ENCODE measurements around the gene CFAP47. TPM values are rescaled to one million over a fixed set of nuclear protein-coding genes. Genes with fewer than 3 reads are reported as not detected.
"Not testable (repeated sequence)": the region's sequence is repeated elsewhere in the genome, so short reads cannot be mapped to it uniquely, and the experiment has no call there.

Gene CFAP47, protein sequence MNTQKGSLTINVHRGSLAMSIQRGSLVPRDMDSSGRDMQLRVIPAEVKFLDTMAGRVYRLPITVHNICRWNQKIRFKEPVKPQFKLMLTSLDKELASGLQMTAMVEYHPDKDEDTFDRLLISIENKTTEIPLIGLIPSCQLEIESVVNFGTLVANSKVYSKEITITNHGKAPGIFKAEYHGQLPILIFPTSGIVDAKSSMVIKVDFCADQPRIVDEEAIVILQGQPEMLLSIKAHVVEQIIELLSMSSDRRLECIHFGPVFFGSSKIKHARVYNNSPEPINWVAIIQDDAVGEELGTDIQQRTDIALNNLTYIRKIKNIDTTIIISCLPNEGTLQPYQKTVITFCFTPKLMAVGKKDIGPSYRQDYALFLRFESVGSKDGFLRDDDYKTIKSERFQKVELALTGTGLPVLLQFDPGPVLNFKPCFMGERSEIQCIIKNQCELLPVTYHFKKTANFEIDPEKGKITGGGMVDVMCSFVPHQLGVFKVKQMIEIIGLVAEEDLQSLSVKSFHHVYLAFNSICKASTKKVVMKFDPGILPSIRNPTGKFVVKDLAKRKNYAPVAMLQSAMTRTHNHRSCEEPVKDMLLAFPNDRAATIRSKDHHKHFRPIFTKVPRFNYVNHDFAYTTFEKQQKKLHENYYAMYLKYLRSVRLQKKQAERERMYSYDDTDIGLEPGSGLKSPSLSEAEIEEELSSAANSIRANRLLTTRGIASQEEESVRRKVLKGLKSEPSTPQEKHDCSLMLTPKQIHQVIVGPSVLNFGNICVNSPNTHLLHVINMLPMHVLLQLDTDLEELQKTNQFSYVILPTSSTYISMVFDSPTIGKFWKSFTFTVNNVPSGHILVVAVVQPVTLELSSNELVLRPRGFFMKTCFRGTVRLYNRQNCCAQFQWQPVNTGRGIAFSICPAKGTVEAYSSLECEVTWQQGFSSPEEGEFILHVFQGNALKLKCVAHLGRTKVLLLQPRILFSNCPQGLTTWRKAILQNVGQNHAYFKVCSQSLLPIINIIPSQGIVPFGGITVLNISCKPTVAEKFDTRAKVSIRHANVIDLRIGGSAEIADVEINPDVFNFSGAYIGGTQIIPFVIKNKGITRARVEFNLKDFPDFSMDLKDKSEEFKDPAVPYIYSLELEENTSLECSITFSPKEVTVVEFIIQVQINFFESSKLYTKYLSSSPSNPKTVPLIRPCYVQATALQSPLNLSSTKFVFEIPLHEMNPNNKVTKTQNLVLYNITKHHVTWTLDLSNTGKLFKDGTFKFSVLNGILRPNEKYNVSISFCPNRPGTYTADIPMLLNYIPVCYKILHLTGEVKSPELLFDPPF (N-terminal part only)
- total RNA-seq = under 0.01 TPM
- polyA plus RNA-seq (ENCODE audit: insufficient read depth in 1 of 8, insufficient read length in 8 of 8, low replicate concordance in 1 of 8) = under 1 TPM in 3 of 8 donors, not detected in 5; 0.04 to 0.34 (median 0.07) TPM
- long read RNA-seq, donor 1 = 0 reads
- long read RNA-seq, donor 2 = 0 reads
- long read RNA-seq, donor 3 = 0 reads
- long read RNA-seq, donor 4 = 0 reads
- long read RNA-seq, donor 5 = 0 reads
- long read RNA-seq, donor 6 = 0 reads
- long read RNA-seq, donor 7 = 0 reads
- long read RNA-seq, donor 8 = 0 reads
- long read RNA-seq, donor 9 = 0 reads
- long read RNA-seq, donor 10 = 0 reads
- long read RNA-seq, donor 11 = 0 reads

DNA sequence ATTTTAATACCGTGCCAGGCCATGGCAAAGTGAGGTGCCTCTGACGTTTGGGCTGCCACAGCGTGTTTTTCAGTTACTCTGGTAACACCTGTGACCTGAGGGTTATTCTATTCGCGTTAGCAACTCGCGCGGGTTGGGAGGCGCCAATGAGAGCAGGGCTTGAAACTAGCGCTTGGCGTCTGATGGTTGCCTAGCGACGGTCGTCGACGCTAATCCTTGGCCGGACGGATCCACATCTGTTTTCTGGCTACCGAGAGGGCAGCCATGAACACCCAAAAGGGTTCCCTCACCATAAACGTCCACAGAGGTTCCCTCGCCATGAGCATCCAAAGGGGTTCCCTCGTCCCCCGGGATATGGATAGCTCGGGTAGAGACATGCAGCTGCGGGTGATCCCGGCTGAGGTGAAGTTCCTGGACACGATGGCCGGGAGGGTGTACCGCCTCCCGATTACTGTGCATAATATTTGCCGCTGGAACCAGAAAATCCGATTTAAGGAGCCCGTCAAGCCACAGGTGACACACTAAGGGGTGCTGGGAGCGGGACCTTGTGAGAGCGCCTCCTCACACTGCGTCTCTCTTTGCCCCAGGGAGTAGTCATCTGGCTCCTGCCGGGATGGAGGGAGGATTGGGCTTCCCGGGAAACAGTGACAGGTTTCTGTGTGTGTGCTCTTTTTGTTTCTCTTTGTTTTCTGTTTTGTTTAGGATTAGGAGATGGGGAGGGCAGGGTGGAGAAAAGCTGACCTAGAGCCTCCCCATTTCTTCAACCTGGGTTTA lies at the start of gene CFAP47:
Gene CFAP47 (plus strand): TSS at position 199 of the 774 bp plus-strand sequence. CDS start 66 bp downstream, at position 265.
- peak; percentile 52 for DNase-seq
- no peak within 1 kb of the TSS for H3K27ac ChIP-seq (ENCODE audit: low read length)
- WGBS (ENCODE audit: insufficient coverage) = 28% methylated on average over 36 of the region's 38 CpGs
- no peaks in the 10 kb centered on the region for H3K9me3 ChIP-seq (replicated peaks; ENCODE audit: control insufficient read depth, low read depth, low read length)
- peak within 1 kb of the TSS; percentile 35 for H3K4me3 ChIP-seq (ENCODE audit: low read length)
- H3K36me3 ChIP-seq (ENCODE audit: control insufficient read depth, insufficient read depth, low read length) = no peaks in the 10 kb centered on the region
- peaks cover 9% of the 10 kb centered on the region for H3K27me3 ChIP-seq (ENCODE audit: control insufficient read depth, insufficient read depth, low read length)
- no peaks in the 10 kb centered on the region for H3K4me1 ChIP-seq (ENCODE audit: control insufficient read depth, insufficient read depth, low read length)

DNA sequence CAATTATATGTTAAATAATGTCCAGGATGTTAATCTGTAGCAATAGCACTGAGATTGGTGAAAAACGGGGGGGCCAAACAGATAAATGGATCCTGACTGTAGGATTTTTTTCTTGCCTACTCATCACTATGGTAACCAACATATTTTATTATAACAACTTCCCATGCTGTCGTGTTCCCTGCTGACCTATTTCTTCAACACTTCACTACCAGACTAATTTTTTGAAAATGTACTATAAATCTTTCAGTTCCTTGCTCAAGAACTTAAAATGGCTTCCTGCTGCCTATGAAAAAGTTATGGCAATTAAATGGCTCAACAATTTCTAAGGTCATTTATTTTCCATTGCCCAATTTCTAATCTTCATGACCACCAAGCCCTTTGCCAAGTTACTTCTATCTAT lies 38.9 kb upstream of the CFAP47 start:
- Histone ChIP-seq H3K4me1 (ENCODE audit: control insufficient read depth, insufficient read depth, low read length) (no peaks in the 10 kb centered on the region), H3K9me3 (replicated peaks; ENCODE audit: control insufficient read depth, low read depth, low read length) (no peaks in the 10 kb centered on the region), H3K27me3 (ENCODE audit: control insufficient read depth, insufficient read depth, low read length) (no peaks in the 10 kb centered on the region), H3K27ac (ENCODE audit: low read length) (no peak overlapping the region), H3K4me3 (ENCODE audit: low read length) (no peak overlapping the region), H3K36me3 (ENCODE audit: control insufficient read depth, insufficient read depth, low read length) (no peaks in the 10 kb centered on the region)
- WGBS (ENCODE audit: insufficient coverage) = no CpG with 5 or more reads among the region's 2 CpGs
- DNase-seq = no peak

DNA sequence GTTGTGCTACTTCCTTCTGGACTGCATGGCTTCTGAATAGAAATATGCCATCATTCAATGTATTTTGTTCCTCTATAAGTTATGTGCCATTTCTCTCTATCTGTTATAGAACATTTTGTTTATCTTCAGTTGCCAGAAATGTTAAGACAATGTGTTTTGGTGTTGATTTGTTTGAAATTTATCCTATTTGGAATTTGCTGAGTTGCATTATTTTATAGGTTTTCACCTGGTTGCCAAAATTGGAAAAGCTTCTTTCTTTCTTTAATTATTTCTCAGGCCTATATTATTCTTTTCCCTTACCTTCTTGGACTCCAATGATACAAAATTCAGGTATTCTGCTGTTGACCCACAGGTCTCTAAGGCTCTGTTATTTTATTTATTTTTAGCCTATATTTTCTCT lies 33.4 kb upstream of the CFAP47 start:
- Histone ChIP-seq H3K9me3 (replicated peaks; ENCODE audit: control insufficient read depth, low read depth, low read length) (no peaks in the 10 kb centered on the region), H3K4me1 (ENCODE audit: control insufficient read depth, insufficient read depth, low read length) (no peaks in the 10 kb centered on the region), H3K27me3 (ENCODE audit: control insufficient read depth, insufficient read depth, low read length) (peaks cover 3% of the 10 kb centered on the region), H3K4me3 (ENCODE audit: low read length) (no peak overlapping the region), H3K27ac (ENCODE audit: low read length) (no peak overlapping the region), H3K36me3 (ENCODE audit: control insufficient read depth, insufficient read depth, low read length) (no peaks in the 10 kb centered on the region)
- DNase-seq = no peak

DNA sequence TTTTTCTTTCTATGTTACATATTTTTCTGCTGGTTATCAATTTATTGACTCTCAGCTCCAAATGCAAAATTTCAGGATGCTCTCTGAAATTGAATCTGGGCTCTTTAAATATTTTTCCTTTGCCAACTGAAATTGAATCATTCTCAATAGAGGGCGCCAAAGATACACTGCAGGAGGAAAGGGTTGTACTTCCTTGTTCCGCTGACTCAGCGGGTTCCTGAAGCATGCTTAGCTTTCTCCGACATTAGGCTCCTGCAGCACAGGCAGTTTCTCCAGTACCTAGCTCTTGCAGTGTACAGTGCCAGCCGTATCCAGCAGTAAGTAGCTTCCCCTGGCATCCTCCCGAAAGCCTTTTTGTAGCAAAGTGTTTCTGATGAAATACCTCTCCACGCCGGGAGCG lies 28.8 kb upstream of the CFAP47 start:
- peak; percentile 56 for DNase-seq
- Histone ChIP-seq H3K9me3 (replicated peaks; ENCODE audit: control insufficient read depth, low read depth, low read length) (no peaks in the 10 kb centered on the region), H3K4me3 (ENCODE audit: low read length) (no peak overlapping the region), H3K36me3 (ENCODE audit: control insufficient read depth, insufficient read depth, low read length) (no peaks in the 10 kb centered on the region), H3K27ac (ENCODE audit: low read length) (no peak overlapping the region), H3K4me1 (ENCODE audit: control insufficient read depth, insufficient read depth, low read length) (no peaks in the 10 kb centered on the region), H3K27me3 (ENCODE audit: control insufficient read depth, insufficient read depth, low read length) (peaks cover 3% of the 10 kb centered on the region)
- WGBS (ENCODE audit: insufficient coverage) = 59% methylated on average over 9 of the region's 9 CpGs

DNA sequence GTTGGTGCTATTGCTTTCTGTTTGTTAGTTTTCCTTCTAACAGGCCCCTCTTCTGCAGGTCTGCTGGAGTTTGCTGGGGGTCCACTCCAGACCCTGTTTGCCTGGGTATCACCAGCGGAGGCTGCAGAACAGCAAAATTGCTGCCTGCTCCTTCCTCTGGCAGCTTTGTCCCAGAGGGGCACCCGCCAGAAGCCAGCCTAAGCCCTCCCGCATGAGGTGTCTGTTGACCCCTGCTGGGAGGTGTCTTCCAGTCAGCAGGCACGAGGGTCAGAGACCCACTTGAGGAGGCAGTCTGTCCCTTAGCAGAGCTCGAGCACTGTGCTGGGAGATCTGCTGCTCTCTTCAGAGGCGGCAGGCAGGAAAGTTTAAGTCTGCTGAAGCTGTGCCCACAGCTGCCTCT lies 67.3 kb downstream of the CFAP47 start:
- not testable (repeated sequence) for H3K4me1 ChIP-seq (ENCODE audit: control insufficient read depth, insufficient read depth, low read length); H3K4me3 ChIP-seq (ENCODE audit: low read length); DNase-seq; H3K9me3 ChIP-seq (replicated peaks; ENCODE audit: control insufficient read depth, low read depth, low read length); H3K27ac ChIP-seq (ENCODE audit: low read length); H3K36me3 ChIP-seq (ENCODE audit: control insufficient read depth, insufficient read depth, low read length); H3K27me3 ChIP-seq (ENCODE audit: control insufficient read depth, insufficient read depth, low read length)
- WGBS (ENCODE audit: insufficient coverage) = 76% methylated on average over 6 of the region's 6 CpGs

DNA sequence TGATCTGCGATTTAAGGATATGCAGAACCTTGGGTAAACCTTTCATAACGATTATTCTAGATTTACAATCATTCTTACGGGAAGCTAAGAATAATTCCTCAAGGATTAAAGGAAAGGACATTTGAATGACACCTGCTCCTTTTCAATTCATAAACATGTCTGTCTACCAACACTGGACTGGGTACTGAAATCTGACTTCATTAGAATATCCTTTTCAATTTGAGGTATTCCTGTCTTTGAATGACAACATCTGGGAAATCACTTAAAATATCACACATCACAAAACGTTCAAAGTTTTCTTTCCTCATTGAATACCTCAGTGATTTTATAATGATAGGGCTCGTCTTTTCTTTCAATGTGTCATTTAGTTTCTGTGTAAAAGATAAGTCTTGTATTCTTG lies 87.7 kb downstream of the CFAP47 start:
- H3K36me3 ChIP-seq (ENCODE audit: control insufficient read depth, insufficient read depth, low read length) = no peaks in the 10 kb centered on the region
- no peaks in the 10 kb centered on the region for H3K4me1 ChIP-seq (ENCODE audit: control insufficient read depth, insufficient read depth, low read length)
- no peak overlapping the region for H3K4me3 ChIP-seq (ENCODE audit: low read length)
- DNase-seq = no peak
- H3K27me3 ChIP-seq (ENCODE audit: control insufficient read depth, insufficient read depth, low read length) = no peaks in the 10 kb centered on the region
- H3K9me3 ChIP-seq (replicated peaks; ENCODE audit: control insufficient read depth, low read depth, low read length) = no peaks in the 10 kb centered on the region
- no peak overlapping the region for H3K27ac ChIP-seq (ENCODE audit: low read length)
- no CpG with 5 or more reads among the region's 5 CpGs for WGBS (ENCODE audit: insufficient coverage)

DNA sequence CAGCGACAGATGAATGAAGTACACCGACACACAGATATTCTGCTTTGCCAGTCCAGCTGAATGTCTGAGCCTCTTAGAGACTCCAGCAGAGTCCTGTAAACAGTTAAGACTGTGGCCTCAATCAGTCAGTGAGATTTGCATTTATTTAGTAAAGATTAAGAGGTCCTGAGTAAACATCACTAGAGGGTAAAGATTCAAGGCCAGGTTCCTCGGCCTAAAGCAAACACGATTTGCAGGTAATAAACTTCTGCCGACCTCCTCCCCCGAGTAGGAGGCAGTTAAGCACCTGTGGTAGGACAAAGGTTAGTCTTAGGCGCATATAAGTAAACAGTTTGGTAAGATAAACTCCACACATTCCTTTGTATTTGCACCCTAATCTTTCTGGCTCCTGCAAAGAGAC lies 99.6 kb downstream of the CFAP47 start:
- H3K9me3 ChIP-seq (replicated peaks; ENCODE audit: control insufficient read depth, low read depth, low read length) = no peaks in the 10 kb centered on the region
- no peak for DNase-seq
- no peaks in the 10 kb centered on the region for H3K27me3 ChIP-seq (ENCODE audit: control insufficient read depth, insufficient read depth, low read length)
- H3K36me3 ChIP-seq (ENCODE audit: control insufficient read depth, insufficient read depth, low read length) = no peaks in the 10 kb centered on the region
- H3K4me1 ChIP-seq (ENCODE audit: control insufficient read depth, insufficient read depth, low read length) = no peaks in the 10 kb centered on the region
- WGBS (ENCODE audit: insufficient coverage) = 33% methylated on average over 1 of the region's 7 CpGs
- no peak overlapping the region for H3K4me3 ChIP-seq (ENCODE audit: low read length)
- no peak overlapping the region for H3K27ac ChIP-seq (ENCODE audit: low read length)

DNA sequence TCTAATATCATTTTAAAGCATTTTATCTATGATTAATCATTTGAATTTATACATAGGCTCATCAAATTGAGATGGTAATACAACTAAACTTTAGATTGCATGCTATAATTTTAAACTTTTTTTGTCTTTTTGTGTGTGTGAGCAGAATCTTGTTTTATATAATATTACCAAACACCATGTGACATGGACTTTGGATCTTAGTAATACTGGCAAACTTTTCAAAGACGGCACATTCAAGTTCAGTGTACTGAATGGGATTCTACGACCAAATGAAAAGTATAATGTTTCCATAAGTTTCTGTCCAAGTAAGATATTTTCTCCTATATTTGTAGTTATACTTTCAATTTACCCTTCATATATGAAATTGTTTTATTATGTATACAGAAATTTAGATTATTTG lies 116.0 kb downstream of the CFAP47 start:
- Histone ChIP-seq H3K27ac (ENCODE audit: low read length) (no peak overlapping the region), H3K27me3 (ENCODE audit: control insufficient read depth, insufficient read depth, low read length) (no peaks in the 10 kb centered on the region), H3K4me1 (ENCODE audit: control insufficient read depth, insufficient read depth, low read length) (no peaks in the 10 kb centered on the region), H3K9me3 (replicated peaks; ENCODE audit: control insufficient read depth, low read depth, low read length) (no peaks in the 10 kb centered on the region), H3K4me3 (ENCODE audit: low read length) (no peak overlapping the region), H3K36me3 (ENCODE audit: control insufficient read depth, insufficient read depth, low read length) (no peaks in the 10 kb centered on the region)
- no peak for DNase-seq
- no CpG with 5 or more reads among the region's 2 CpGs for WGBS (ENCODE audit: insufficient coverage)

DNA sequence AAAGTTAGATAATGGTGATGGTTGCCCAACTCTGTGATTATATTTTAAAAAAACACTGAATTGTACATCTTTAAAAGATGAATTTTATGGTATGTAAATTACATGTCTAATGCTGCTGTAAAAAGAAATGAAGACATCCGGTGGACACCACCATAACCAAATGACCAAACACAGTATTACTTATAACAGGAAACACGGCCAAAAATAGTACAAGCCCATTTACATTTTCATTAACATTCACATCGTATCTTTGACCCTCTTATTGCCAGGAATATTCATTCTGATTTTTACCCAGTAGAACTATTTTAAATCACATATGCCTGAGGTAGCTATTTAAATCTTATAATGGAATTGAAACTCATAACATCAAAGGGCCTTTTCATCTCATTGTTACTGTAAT lies 143.2 kb downstream of the CFAP47 start:
- no peaks in the 10 kb centered on the region for H3K36me3 ChIP-seq (ENCODE audit: control insufficient read depth, insufficient read depth, low read length)
- H3K4me1 ChIP-seq (ENCODE audit: control insufficient read depth, insufficient read depth, low read length) = no peaks in the 10 kb centered on the region
- no peak for DNase-seq
- no CpG with 5 or more reads among the region's 3 CpGs for WGBS (ENCODE audit: insufficient coverage)
- no peaks in the 10 kb centered on the region for H3K9me3 ChIP-seq (replicated peaks; ENCODE audit: control insufficient read depth, low read depth, low read length)
- H3K4me3 ChIP-seq (ENCODE audit: low read length) = no peak overlapping the region
- no peak overlapping the region for H3K27ac ChIP-seq (ENCODE audit: low read length)
- no peaks in the 10 kb centered on the region for H3K27me3 ChIP-seq (ENCODE audit: control insufficient read depth, insufficient read depth, low read length)

All from muscle of leg (tissue), 16 donors.